DND-41 (cell line): ENCODE results near the gene NGDN.

Source experiments
- ATAC-seq: fragments of 200-7000 bp; cut with Tn5 transposase; 3 replicates; pipeline ENCODE4 v1.9.1; 2021; ENCODE audit warnings: low read depth; ENCODE audit not compliant: insufficient read depth
- DNase-seq: peaks from one replicate; pipeline ENCODE4 v3.0.0-alpha.2; 2020
- H2AFZ ChIP-seq: 2 replicates; pipeline ENCODE4 v1.6.0; 2012; ENCODE audit warnings: low read depth, low read length
- H3K27ac ChIP-seq: 2 replicates; pipeline ENCODE4 v1.5.1; 2012; ENCODE audit warnings: low read length, inconsistent platforms
- H3K27me3 ChIP-seq: fragments of 200-600 bp; sonication (generic); 2 replicates; pipeline ENCODE4 v1.6.0; 2012; ENCODE audit warnings: low read length, mild to moderate bottlenecking, inconsistent platforms; ENCODE audit not compliant: insufficient read depth, poor library complexity
- H3K36me3 ChIP-seq: 2 replicates; pipeline ENCODE4 v1.5.1; 2012; ENCODE audit warnings: low read length, inconsistent platforms; ENCODE audit not compliant: insufficient read depth
- H3K4me1 ChIP-seq: 2 replicates; pipeline ENCODE4 v1.5.1; 2012; ENCODE audit warnings: mild to moderate bottlenecking, low read length; ENCODE audit not compliant: insufficient read depth
- H3K4me2 ChIP-seq: 2 replicates; pipeline ENCODE4 v1.6.0; 2012; ENCODE audit warnings: mild to moderate bottlenecking, moderate library complexity, low read length, inconsistent platforms; ENCODE audit not compliant: insufficient read depth
- H3K4me3 ChIP-seq, 2 experiments: fragments of 200-600 bp in 1 of 2; shearing (Covaris generic) in 1 of 2; 2 replicates each; pipeline ENCODE4 v1.5.1; 2012 to 2016; ENCODE audit warnings: inconsistent platforms in 2 of 2, low read length in 2 of 2, mild to moderate bottlenecking in 2 of 2, low read depth in 1 of 2, moderate library complexity in 1 of 2
- H3K79me2 ChIP-seq: 2 replicates; pipeline ENCODE4 v1.6.0; 2012; ENCODE audit warnings: low read length, inconsistent platforms; ENCODE audit not compliant: insufficient read depth
- H3K9ac ChIP-seq: 2 replicates; pipeline ENCODE4 v1.6.0; 2012; ENCODE audit warnings: low read depth, mild to moderate bottlenecking, inconsistent platforms, low read length, moderate library complexity
- H3K9me3 ChIP-seq: 2 replicates; pipeline ENCODE4 v1.5.1; 2012; ENCODE audit warnings: low read length, moderate library complexity, mild to moderate bottlenecking, inconsistent platforms; ENCODE audit not compliant: insufficient read depth, severe bottlenecking
- H4K20me1 ChIP-seq: 2 replicates; pipeline ENCODE4 v1.6.0; 2012; ENCODE audit warnings: low read length; ENCODE audit not compliant: insufficient read depth
- EZH2 ChIP-seq: IDR thresholded peaks from 3 replicates; pipeline ENCODE4 v1.6.1; 2012; ENCODE audit warnings: borderline replicate concordance, low read depth, mild to moderate bottlenecking, moderate library complexity, low read length, inconsistent platforms; ENCODE audit not compliant: severe bottlenecking
- TF ChIP-seq, protein P1 (sequence below): IDR thresholded peaks from 2 replicates; pipeline ENCODE4 v1.5.1; 2012; ENCODE audit warnings: borderline replicate concordance, low read length, moderate library complexity, mild to moderate bottlenecking; ENCODE audit not compliant: poor library complexity, severe bottlenecking; ENCODE audit errors: extremely low read depth

NGDN gene

DNA sequence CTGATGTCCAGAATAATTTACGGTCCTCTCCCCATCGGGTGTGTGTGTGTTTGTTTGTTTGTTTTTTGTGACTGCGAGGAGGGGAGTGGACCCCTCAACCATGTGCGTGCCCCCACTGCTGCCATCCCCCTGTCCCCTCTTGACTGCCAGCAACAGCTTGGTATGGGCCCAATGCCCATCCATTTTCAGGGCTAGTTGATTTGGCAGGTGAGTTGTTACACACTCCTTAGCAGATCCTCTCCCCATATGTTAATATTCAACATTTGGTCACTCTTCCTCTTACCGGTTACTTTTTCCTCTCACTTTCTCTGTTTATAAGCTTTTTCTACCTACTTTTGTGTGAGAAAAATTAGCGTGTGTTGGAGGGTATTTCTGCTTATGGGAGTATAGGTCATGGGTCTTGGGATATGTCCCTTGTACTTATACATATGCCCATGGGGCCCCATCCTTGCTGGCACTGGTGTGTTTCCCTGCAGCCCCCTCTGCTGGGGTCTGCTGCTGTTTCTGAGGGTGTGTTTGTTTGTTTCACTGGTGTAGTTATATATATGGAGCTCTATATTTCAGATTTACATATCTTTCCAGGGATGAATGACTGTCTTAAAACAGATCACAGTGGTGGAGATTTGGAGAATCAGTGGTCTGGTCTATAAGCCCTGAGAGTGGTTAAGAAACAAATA is 48.3 kb downstream of the NGDN start:
- Histone ChIP-seq H3K27me3 (no peaks in the 10 kb centered on the region), H3K36me3 (no peaks in the 10 kb centered on the region), H3K9me3 (no peaks in the 10 kb centered on the region), H3K4me1 (peaks cover 6% of the 10 kb centered on the region), H3K9ac (no peak overlapping the region), H3K27ac (no peak overlapping the region), H3K4me2 (no peak overlapping the region), H3K79me2 (no peaks in the 10 kb centered on the region), H2AFZ (no peak overlapping the region), H3K4me3 (no peak overlapping the region), H4K20me1 (no peaks in the 10 kb centered on the region)
- ATAC-seq (no peak), DNase-seq (no peak)
- no peak for TF ChIP-seq EZH2
- TF ChIP-seq, protein P1, sequence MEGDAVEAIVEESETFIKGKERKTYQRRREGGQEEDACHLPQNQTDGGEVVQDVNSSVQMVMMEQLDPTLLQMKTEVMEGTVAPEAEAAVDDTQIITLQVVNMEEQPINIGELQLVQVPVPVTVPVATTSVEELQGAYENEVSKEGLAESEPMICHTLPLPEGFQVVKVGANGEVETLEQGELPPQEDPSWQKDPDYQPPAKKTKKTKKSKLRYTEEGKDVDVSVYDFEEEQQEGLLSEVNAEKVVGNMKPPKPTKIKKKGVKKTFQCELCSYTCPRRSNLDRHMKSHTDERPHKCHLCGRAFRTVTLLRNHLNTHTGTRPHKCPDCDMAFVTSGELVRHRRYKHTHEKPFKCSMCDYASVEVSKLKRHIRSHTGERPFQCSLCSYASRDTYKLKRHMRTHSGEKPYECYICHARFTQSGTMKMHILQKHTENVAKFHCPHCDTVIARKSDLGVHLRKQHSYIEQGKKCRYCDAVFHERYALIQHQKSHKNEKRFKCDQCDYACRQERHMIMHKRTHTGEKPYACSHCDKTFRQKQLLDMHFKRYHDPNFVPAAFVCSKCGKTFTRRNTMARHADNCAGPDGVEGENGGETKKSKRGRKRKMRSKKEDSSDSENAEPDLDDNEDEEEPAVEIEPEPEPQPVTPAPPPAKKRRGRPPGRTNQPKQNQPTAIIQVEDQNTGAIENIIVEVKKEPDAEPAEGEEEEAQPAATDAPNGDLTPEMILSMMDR: peak; percentile 7

DNA sequence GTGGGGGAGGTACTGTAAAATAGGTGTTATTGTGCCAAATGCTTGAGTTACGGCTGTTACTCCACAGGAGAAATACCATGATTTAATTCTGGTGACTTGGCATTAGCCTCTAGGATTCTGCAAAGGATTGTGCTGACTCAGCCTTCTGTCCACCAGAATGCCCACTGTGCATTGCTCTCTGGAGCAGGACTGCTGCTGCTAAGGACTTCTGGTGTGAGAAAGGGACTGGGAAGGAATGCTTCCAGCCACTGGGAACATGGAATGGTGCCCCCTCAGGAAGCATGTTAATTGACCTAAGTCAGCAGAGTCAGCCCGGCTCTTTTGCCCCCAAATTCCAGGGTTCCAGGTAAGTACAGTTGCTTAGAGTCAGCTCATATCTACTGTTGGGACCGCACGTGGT is 49.2 kb downstream of the NGDN start:
- TF ChIP-seq EZH2: no peak
- TF ChIP-seq, protein P1: no peak
- no peak overlapping the region for H3K4me2 ChIP-seq
- no peak overlapping the region for H3K9ac ChIP-seq
- H3K27me3 ChIP-seq: no peaks in the 10 kb centered on the region
- no peak overlapping the region for H3K27ac ChIP-seq
- DNase-seq (no peak), ATAC-seq (no peak)
- no peak overlapping the region for H3K4me3 ChIP-seq
- no peaks in the 10 kb centered on the region for H4K20me1 ChIP-seq
- H3K36me3 ChIP-seq: no peaks in the 10 kb centered on the region
- H3K9me3 ChIP-seq: no peaks in the 10 kb centered on the region
- H3K79me2 ChIP-seq: no peaks in the 10 kb centered on the region
- no peaks in the 10 kb centered on the region for H3K4me1 ChIP-seq
- no peak overlapping the region for H2AFZ ChIP-seq

DNA sequence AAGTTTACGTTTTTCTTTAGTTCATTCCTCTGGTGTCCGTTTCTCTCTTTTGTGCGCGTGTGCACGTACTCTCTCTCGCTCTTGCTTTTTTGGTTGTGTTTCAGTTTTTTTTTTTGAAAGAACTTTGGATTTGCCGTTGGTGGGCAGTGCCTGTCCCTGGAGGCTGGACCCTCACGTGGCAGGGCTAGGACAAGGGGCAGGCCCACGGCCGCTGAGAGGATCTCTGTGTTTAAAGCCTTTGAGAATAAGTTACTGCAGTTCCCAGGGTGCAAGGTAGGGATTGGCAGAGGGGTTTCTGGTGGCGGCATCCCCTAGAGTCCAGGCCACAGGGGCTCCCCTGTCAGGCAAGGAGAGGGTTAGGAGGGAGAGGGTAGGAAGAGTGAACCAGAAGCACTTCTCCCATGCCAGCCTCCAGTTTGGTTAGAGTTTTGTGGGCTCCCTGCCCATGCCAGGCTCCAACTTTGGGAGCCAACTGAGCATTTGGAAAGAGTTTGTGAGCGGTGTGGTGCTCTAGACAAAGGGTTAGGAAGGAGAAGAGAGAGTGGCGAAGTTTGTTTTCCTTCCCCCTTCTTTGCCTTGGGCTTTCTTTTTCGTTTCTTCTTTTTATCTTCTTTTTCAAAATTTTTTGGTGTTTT is 51.5 kb downstream of the NGDN start:
- no peaks in the 10 kb centered on the region for H3K27me3 ChIP-seq
- H4K20me1 ChIP-seq: no peaks in the 10 kb centered on the region
- no peak for TF ChIP-seq EZH2
- TF ChIP-seq, protein P1: no peak
- no peak overlapping the region for H3K4me3 ChIP-seq
- H3K9ac ChIP-seq: no peak overlapping the region
- H2AFZ ChIP-seq: no peak overlapping the region
- no peak for ATAC-seq
- DNase-seq: no peak
- no peaks in the 10 kb centered on the region for H3K4me1 ChIP-seq
- no peaks in the 10 kb centered on the region for H3K36me3 ChIP-seq
- H3K27ac ChIP-seq: no peak overlapping the region
- no peaks in the 10 kb centered on the region for H3K9me3 ChIP-seq
- no peaks in the 10 kb centered on the region for H3K79me2 ChIP-seq
- H3K4me2 ChIP-seq: no peak overlapping the region
